Tibial nerve (tissue), 4 donors: ENCODE results near the gene LRBA.

Experiments
- CTCF ChIP-seq, 5 experiments: fragments of 200-600 bp in 3 of 5; fragments of 450-650 bp in 2 of 5; sonication (generic) in 3 of 5; IDR thresholded peaks; one replicate each; pipeline ENCODE4 v1.5.1; 2016 to 2019; ENCODE audit warnings: antibody characterized with exemption in 5 of 5, mild to moderate bottlenecking in 3 of 5, moderate library complexity in 2 of 5
- EP300 ChIP-seq, 2 donors: sonication (generic); formaldehyde crosslinking; IDR thresholded peaks; one replicate each; pipeline ENCODE4 v1.6.1; 2017; ENCODE audit warnings: antibody characterized with exemption in 2 of 2, mild to moderate bottlenecking in 1 of 2
- POLR2A ChIP-seq, 2 donors: fragments of 450-650 bp; IDR thresholded peaks; one replicate each; pipeline ENCODE4 v1.6.1; 2017; ENCODE audit warnings: antibody characterized with exemption in 2 of 2, mild to moderate bottlenecking in 2 of 2, moderate library complexity in 2 of 2

GRCh38 chr4:150986085-150986484 lies 29.0 kb downstream of the LRBA start:
- no peak for TF ChIP-seq CTCF (IDR thresholded peaks at IDR 0.05)
- no peak for TF ChIP-seq POLR2A (IDR thresholded peaks at IDR 0.05)
- TF ChIP-seq EP300 (IDR thresholded peaks at IDR 0.05) = no peak
